K562 treated with DMSO at 1 percent for 48 hours (cell line): Measurements from ENCODE around the gene PTPDC1. TPM values are rescaled to one million over a fixed set of nuclear protein-coding genes. Genes with fewer than 3 reads are reported as not detected.

Experiments
- total RNA-seq: library from RNA; unstranded; fragments of 300-600 nt; gene quantifications from 2 replicates; pipeline ENCODE4 v1.2.3, GENCODE V29; 2022; ENCODE audit warnings: low replicate concordance; ENCODE audit errors: extremely low read depth

The PTPDC1 gene, protein sequence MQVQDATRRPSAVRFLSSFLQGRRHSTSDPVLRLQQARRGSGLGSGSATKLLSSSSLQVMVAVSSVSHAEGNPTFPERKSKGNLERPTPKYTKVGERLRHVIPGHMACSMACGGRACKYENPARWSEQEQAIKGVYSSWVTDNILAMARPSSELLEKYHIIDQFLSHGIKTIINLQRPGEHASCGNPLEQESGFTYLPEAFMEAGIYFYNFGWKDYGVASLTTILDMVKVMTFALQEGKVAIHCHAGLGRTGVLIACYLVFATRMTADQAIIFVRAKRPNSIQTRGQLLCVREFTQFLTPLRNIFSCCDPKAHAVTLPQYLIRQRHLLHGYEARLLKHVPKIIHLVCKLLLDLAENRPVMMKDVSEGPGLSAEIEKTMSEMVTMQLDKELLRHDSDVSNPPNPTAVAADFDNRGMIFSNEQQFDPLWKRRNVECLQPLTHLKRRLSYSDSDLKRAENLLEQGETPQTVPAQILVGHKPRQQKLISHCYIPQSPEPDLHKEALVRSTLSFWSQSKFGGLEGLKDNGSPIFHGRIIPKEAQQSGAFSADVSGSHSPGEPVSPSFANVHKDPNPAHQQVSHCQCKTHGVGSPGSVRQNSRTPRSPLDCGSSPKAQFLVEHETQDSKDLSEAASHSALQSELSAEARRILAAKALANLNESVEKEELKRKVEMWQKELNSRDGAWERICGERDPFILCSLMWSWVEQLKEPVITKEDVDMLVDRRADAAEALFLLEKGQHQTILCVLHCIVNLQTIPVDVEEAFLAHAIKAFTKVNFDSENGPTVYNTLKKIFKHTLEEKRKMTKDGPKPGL
- not detected in 2 replicates for total RNA-seq

GRCh38 chr9:94084314-94084713 lies at the start of gene PTPDC1:
PTPDC1 (plus strand) TSS chr9:94084464; CDS start chr9:94084531, 67 bp downstream.

Other genes starting within 250 kb of the PTPDC1 start
- gene BARX1, start 129.1 kb upstream of the PTPDC1 start, total RNA-seq = not detected in 2 replicates
- not detected in 2 replicates for gene ZNF169, start 174.8 kb downstream of the PTPDC1 start, total RNA-seq
- not detected in 2 replicates for gene NUTM2F, start 244.2 kb downstream of the PTPDC1 start, total RNA-seq